Gastroesophageal sphincter (tissue), 3 donors: ENCODE results near the gene SPOCD1.

ENCODE experiments used
- POLR2A ChIP-seq, 2 donors: fragments of 450-650 bp; IDR thresholded peaks; one replicate each; pipeline ENCODE4 v1.6.1; 2017; ENCODE audit warnings: antibody characterized with exemption in 2 of 2, mild to moderate bottlenecking in 2 of 2, moderate library complexity in 1 of 2
- POLR2AphosphoS5 ChIP-seq: sonication (generic); formaldehyde crosslinking; IDR thresholded peaks from one replicate; pipeline ENCODE4 v1.6.1; 2017; ENCODE audit warnings: antibody characterized with exemption
- TF ChIP-seq, protein P1 (sequence below), 4 experiments: fragments of 200-600 bp in 2 of 4; fragments of 450-650 bp in 2 of 4; sonication (generic) in 1 of 4; IDR thresholded peaks; one replicate each; pipeline ENCODE4 v1.5.1; 2017 to 2019; ENCODE audit warnings: antibody characterized with exemption in 4 of 4, mild to moderate bottlenecking in 2 of 4, moderate library complexity in 2 of 4

GRCh38 chr1:31818206-31818605 is 2.4 kb upstream of the SPOCD1 start:
- TF ChIP-seq, protein P1, sequence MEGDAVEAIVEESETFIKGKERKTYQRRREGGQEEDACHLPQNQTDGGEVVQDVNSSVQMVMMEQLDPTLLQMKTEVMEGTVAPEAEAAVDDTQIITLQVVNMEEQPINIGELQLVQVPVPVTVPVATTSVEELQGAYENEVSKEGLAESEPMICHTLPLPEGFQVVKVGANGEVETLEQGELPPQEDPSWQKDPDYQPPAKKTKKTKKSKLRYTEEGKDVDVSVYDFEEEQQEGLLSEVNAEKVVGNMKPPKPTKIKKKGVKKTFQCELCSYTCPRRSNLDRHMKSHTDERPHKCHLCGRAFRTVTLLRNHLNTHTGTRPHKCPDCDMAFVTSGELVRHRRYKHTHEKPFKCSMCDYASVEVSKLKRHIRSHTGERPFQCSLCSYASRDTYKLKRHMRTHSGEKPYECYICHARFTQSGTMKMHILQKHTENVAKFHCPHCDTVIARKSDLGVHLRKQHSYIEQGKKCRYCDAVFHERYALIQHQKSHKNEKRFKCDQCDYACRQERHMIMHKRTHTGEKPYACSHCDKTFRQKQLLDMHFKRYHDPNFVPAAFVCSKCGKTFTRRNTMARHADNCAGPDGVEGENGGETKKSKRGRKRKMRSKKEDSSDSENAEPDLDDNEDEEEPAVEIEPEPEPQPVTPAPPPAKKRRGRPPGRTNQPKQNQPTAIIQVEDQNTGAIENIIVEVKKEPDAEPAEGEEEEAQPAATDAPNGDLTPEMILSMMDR (IDR thresholded peaks at IDR 0.05) = no peak
- TF ChIP-seq POLR2AphosphoS5 (no peak), POLR2A (IDR thresholded peaks at IDR 0.05) (no peak)
